EL (cell line): ENCODE results near the gene PTBP3.

ENCODE experiments used
- DNase-seq: peaks from one replicate; pipeline ENCODE4 v3.0.0-alpha.2; 2016

The PTBP3 gene

GRCh38 chr9:112355427-112355897 lies 22.0 kb upstream of the PTBP3 start:
- no peak for DNase-seq

GRCh38 chr9:112354081-112354743 lies 20.8 kb upstream of the PTBP3 start:
- DNase-seq: no peak

GRCh38 chr9:112352209-112352608 lies 18.8 kb upstream of the PTBP3 start:
- DNase-seq: no peak

GRCh38 chr9:112351184-112351583 lies 17.8 kb upstream of the PTBP3 start:
- DNase-seq: no peak

GRCh38 chr9:112349008-112349333 lies 15.6 kb upstream of the PTBP3 start:
- DNase-seq: no peak

GRCh38 chr9:112348257-112349007 lies 15.0 kb upstream of the PTBP3 start:
- DNase-seq: peak; percentile 78

- DNase-seq: peak; percentile 79
Measured at GRCh38 chr9:112341730-112342129, 8.3 kb upstream of the PTBP3 start.

GRCh38 chr9:112339886-112340285 lies 6.5 kb upstream of the PTBP3 start:
- no peak for DNase-seq

- peak; percentile 74 for DNase-seq
Measured at GRCh38 chr9:112338561-112338960, 5.1 kb upstream of the PTBP3 start.

GRCh38 chr9:112337547-112337946 lies 4.1 kb upstream of the PTBP3 start:
- no peak for DNase-seq

- peak; percentile 51 for DNase-seq
Measured at GRCh38 chr9:112334432-112334841, 1.0 kb upstream of the PTBP3 start.

- peak; percentile 96 for DNase-seq
Measured at GRCh38 chr9:112333639-112334431, 416 bp upstream of the PTBP3 start.

- no peak for DNase-seq
Measured at GRCh38 chr9:112332674-112332976, 794 bp downstream of the PTBP3 start.

- peak; percentile 9 for DNase-seq
Measured at GRCh38 chr9:112332214-112332613, 1.2 kb downstream of the PTBP3 start.

- no peak for DNase-seq
Measured at GRCh38 chr9:112331674-112331952, 1.8 kb downstream of the PTBP3 start.

GRCh38 chr9:112328545-112328944 lies 4.9 kb downstream of the PTBP3 start:
- DNase-seq: no peak

GRCh38 chr9:112327718-112328450 lies 5.5 kb downstream of the PTBP3 start:
- peak; percentile 21 for DNase-seq

- no peak for DNase-seq
Measured at GRCh38 chr9:112326194-112326593, 7.2 kb downstream of the PTBP3 start.

- no peak for DNase-seq
Measured at GRCh38 chr9:112325600-112325999, 7.8 kb downstream of the PTBP3 start.

- DNase-seq: no peak
Measured at GRCh38 chr9:112325127-112325526, 8.3 kb downstream of the PTBP3 start.

- DNase-seq: no peak
Measured at GRCh38 chr9:112323378-112323854, 10.0 kb downstream of the PTBP3 start.

GRCh38 chr9:112322701-112323377 lies 10.6 kb downstream of the PTBP3 start:
- DNase-seq: no peak
